TTC549 (cell line): ENCODE results near the gene ABCC6.
"Not testable (repeated sequence)": the region's sequence is repeated elsewhere in the genome, so short reads cannot be mapped to it uniquely, and the experiment has no call there.

Source experiments
- FAIRE-seq: peaks from 2 replicates; lab custom pipeline; 2012; peaks lifted over from hg19 to GRCh38; lab: Jason Lieb, UNC

ABCC6 gene

DNA sequence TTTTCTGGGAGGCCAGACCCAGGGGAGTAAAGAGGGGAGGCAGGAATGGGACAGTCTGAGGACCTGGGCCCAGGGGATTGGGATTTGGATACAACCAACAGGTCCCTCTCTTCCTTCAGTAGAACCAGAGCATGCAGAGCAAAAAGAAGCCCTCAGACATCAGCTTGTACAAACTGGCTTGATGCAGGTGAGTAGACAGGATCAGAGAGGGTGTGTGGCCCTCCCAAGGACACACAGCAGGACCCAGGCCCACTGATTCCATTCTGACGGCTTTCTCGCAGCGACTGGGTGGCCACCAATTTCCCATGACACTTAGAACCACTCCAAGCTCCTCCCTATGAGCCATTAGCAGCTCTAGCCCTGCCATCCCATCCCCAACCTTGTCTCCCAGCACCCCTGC, 63.6 kb downstream of the ABCC6 start:
- no peak for FAIRE-seq

- no peak for FAIRE-seq
These were observed 64.4 kb downstream of the ABCC6 start for GRCh38 chr16:16158741-16159374.

DNA sequence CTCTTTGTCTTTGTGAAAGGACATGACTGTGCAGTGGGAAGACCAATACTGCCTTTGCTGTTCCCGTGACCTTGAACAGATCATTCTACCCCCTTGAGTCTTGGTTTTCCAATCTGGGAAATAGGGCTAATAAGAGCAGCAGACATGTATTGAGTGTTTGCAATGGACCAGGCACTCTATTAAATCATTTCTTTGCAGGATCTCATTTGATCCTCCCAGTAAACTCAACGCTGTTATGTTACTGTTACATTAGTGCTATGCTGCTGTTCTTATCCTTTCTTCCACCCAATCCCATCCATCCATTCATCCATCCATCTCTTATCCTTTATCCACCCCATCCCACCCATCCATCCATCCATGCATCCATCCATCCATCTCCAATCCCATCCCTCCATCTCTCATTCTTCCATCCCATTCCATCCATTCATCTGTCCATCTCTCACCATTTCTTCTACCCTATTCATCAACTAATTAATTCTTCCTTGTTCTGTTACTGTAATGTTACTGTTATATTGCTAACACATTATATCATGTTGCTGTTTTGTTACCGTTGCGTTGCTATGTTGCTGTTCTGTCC, 65.1 kb downstream of the ABCC6 start:
- no peak for FAIRE-seq

GRCh38 chr16:16157166-16157565, 66.1 kb downstream of the ABCC6 start:
- no peak for FAIRE-seq

GRCh38 chr16:16155234-16155633, 68.1 kb downstream of the ABCC6 start:
- no peak for FAIRE-seq

- FAIRE-seq, result no peak
These were observed 68.9 kb downstream of the ABCC6 start for GRCh38 chr16:16154281-16154951.

DNA sequence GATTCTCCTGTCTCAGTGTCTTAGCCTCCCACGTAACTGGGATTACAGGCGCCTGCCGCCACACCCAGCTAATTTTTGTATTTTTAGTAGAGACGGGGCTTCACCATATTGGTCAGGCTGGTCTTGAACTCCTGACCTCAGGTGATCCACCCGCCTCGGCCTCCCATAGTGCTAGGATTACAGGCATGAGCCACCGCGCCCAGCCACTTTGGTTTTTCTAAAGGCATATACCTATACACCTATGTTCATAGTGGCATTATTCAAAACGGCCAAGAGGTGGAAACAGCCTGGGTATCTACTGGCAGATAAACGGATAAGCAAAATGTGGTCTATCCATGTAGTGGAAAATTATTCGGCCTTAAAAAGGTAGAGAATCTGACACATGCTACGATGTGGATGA, 70.3 kb downstream of the ABCC6 start:
- not testable (repeated sequence) for FAIRE-seq

GRCh38 chr16:16151315-16151714, 72.0 kb downstream of the ABCC6 start:
- no peak for FAIRE-seq

GRCh38 chr16:16150878-16151152, 72.5 kb downstream of the ABCC6 start:
- FAIRE-seq, result no peak

GRCh38 chr16:16150117-16150877, 73.0 kb downstream of the ABCC6 start:
- FAIRE-seq, result no peak

- no peak for FAIRE-seq
These were observed 73.6 kb downstream of the ABCC6 start for GRCh38 chr16:16149710-16150116.

DNA sequence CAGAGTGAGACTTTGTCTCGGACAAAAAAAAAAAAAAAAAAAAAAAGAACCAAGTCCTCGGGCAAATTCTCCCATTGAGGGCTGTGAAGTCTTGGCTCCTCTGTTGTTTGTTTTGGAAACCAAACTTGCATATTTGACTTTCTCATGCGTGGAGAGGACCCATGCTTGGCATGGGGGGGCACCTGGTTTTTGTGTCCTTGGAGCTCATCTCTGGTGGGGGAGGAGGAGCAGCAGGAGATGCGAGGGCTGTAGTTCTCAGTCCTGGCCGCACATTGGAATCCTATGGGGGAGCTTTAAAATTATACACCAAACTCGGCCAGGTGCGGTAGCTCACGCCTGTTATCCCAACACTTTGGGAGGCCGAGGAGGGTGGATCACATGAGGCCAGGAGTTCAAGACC, 74.5 kb downstream of the ABCC6 start:
- FAIRE-seq, result no peak

- not testable (repeated sequence) for FAIRE-seq
These were observed 75.2 kb downstream of the ABCC6 start for GRCh38 chr16:16148000-16148599.

GRCh38 chr16:16147316-16147999, 75.8 kb downstream of the ABCC6 start:
- no peak for FAIRE-seq

DNA sequence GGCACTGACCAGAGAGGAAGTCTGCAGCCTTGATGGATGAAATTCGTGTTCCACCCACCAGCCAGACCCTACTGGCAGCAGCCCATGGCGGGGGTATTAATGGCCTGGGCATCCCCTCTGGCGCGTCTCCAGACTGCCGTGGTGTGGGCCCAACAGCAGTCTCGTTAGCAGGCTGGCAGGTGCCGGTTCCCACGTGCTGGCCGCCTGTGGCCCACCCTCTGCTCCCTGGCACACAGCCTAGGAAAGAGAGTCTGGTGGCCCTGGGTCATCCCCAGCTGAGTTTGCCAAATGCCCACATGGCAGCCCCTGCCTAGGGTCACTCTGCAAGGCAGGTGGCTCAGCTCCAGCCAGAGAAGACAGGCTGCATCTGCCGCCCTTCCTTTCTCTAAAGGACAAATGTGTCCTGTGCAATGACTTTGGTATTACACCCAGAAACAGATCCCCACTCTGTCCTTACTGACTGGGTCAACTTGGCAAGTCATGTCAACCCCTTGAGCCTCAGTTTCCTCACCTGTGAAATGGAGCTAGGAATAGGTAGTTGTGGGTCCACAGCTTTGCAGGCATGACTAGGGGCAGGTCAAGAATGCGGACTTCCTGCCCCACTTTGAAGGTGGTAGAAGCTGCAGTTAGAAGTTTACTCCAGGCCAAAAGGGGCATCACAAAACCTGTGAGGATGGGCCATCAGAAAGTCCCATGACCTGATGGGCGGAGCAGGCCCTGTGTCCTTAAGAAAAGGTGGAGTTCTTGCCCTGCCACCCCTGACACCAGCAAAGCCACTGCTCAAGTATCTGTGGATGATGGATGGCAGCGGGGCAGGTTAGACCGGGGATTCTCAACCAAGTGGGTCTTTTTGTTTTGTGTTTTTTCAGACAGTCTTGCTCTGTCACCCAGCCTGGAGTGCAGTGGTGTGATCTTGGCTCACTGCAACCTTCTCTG, 76.6 kb downstream of the ABCC6 start:
- FAIRE-seq, result no peak

- no peak for FAIRE-seq
These were observed 78.0 kb downstream of the ABCC6 start for GRCh38 chr16:16145286-16145685.

DNA sequence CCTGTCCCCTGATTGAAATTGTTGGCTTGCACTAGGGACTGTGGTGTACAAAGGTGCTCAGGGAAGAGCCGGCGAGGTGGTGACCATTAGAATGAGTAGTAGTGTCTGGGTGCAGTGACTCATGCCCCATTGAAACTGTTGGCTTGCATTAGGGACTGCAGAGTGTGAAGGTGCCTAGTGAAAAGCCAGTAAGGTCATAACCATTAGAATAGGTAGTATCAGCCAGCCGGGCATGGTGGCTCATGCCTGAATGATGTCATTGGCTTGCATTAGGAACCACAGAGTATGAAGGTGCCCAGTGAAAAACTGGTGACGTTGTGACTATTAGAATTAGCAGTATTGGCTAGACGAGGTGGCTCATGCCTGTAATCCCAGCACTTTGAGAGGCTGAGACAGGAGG, 78.9 kb downstream of the ABCC6 start:
- FAIRE-seq, result no peak

GRCh38 chr16:16143931-16144330, 79.4 kb downstream of the ABCC6 start:
- no peak for FAIRE-seq

GRCh38 chr16:16143038-16143763, 80.1 kb downstream of the ABCC6 start:
- no peak for FAIRE-seq

DNA sequence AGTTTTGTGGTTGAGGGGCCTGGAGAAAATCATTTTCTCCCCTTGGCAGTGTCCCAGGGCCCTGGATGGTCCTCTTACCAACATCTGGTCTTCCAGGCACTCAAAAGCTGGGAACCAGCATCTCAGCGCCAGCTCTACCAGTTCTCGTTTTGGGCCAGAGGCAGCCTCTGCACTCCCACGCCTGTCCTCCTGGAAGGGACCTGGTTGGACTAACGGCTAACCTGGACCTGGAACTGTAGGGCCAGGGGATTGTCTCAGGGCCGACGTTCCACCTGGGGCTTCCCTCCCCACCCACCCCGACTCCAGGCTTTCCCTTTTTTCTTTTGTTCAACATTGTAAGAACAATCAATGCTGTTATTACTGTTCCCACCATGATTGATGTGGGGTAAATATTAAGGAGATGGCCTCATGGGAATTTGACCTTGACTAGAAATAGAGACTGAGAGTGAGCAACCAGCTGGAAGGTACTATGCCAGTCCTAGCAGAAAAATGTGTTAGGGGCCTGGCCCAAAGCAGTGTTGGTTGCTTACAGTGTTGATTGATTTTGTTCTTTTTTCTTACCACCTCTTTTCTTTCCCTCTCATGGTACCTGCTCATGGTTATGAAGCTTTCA, 81.4 kb downstream of the ABCC6 start:
- FAIRE-seq, result no peak
